Measurements from ENCODE around the gene CDH24.

CDH24 gene

DNA sequence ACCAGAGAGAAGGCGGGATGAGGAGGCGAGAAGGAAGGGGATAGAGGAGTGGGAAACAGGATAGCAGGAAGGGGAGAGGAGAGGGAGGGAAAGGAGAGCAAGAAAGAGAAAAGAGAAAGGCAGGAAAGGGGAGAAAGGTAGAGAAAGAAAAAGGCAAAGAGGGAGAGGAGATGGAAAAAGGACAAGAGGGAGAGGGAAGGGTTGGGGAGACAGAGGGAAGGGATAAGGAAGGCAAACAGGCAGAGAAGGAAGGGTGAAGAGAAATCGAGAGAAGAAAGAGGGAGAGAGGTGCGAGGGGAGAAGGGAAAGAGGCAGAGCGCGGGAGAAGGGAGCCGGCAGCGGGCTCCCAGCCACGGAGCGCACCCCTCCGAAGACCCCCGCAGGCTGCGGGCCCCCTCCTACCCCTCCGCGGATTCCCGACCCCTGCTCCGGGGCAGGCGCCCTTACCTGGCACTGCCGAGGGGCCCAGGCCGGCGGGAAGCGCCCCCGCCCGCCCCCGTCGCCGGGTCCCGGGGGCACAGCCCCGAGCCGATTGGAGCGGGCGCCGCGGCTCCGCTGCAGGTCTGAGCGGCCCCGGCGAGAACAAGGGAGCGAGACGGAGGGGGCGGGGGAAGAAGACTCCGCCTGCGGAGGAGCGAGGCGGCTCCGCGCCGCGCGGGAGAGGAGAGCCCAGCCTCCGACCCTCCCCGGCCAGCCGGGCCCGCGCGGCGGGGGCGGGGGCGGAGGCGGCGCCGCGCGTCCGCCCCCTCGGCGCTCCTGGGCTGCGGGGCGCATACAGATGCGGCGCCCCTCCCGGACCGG is at the start of gene CDH24:
TSS of gene CDH24 (minus strand) at position 565 of the 801 bp plus-strand sequence. CDS start 1,787 bp downstream, outside the sequence.
- DNase-seq (ENCODE audit: low read depth): peak; percentile 68

DNA sequence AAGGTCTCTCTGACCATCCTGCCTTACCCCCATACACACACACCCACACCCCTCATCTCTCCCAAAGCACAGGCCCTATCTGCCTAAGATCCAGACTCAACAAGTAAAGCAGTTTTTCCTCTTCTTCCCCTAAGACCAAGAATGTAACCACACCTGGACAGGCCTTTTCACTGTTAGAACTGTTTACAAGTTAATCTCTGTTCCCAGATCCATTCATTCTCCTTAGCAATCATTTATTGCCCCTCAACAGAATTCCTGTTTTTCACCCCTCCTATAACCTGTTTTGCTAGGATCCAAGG is 49.4 kb upstream of the CDH24 start:
- no peak for DNase-seq (ENCODE audit: low read depth)

GRCh38 chr14:23105348-23105824 is 48.1 kb upstream of the CDH24 start:
- no peak for DNase-seq (ENCODE audit: low read depth)

- no peak for DNase-seq (ENCODE audit: low read depth)
These were observed 47.4 kb upstream of the CDH24 start, which contains the start of gene CIROP for GRCh38 chr14:23104591-23105347. CIROP (minus strand) TSS chr14:23104989; CDS start chr14:23104920, 69 bp downstream.

GRCh38 chr14:23104070-23104590 is 46.8 kb upstream of the CDH24 start:
- no peak for DNase-seq (ENCODE audit: low read depth)

- DNase-seq (ENCODE audit: low read depth): no peak
These were observed 46.3 kb upstream of the CDH24 start for GRCh38 chr14:23103581-23103980.

GRCh38 chr14:23102801-23103200 is 45.5 kb upstream of the CDH24 start:
- no peak for DNase-seq (ENCODE audit: low read depth)

GRCh38 chr14:23101986-23102625 is 44.8 kb upstream of the CDH24 start:
- DNase-seq (ENCODE audit: low read depth): no peak

DNA sequence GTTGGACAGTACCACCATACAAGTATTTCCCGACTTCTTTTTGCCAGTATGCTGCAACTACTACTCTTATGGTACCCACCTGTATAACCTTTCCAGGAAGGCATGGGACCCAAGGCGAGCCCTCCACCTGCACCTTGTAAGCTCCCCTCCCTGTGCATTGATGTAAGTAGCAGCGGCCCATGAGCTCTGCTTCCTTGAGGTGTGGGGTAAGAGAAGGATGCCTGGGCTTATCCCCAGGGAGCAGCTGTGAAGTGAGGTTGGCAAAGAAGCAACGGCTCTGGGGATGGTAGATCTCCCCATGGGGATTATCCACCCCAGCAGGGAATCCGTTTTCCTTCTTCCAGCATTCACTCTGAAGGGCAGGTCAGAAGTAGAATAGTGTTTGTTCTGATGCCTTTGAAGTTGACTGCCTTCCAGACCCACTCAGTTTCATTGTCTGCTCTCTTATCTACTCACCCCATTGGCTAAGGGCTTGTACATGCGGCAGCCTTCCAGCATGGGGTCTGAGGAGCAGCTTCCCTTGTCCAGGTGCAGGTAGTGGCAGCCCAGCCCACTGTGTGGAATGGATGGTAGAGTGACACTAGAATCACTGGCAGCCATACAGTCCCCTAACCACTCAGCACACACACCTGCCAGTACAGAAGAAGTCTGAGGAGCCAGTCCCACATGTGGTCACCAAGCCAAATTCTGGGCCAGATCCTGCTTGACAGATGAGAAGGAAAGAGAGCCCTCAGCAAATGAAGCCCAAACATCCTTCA is 44.1 kb upstream of the CDH24 start:
- no peak for DNase-seq (ENCODE audit: low read depth)

DNA sequence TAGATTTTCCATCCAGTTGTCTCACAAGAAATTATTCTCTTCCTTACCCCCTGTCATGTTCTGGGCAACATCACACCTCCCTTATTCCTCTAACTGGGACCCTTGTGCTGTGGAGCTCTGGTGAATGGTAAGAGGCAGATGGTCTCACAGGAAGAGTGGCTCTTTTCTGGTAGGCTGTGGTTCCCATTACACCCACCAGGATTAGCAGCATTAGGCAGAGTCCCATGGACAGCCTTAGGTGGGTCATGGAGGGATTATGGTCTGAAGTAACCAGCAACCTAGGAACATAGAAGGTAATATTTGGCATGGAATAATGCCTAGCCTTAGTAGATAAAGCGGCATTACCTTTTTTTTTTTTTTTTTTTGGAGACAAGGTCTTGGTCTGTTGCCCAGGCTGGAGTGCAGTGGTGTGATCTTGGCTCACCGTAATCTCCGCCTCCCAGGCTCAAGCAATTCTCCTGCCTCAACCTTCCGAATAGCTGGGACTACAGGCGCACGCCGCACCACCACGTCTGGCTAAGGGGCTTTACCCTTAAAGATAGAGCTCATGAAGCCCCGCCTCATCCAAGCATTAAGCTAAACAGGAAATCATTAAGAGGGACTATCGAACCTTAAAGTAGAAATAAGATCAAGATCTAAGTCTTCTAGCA is 42.0 kb upstream of the CDH24 start:
- DNase-seq (ENCODE audit: low read depth): no peak

DNA sequence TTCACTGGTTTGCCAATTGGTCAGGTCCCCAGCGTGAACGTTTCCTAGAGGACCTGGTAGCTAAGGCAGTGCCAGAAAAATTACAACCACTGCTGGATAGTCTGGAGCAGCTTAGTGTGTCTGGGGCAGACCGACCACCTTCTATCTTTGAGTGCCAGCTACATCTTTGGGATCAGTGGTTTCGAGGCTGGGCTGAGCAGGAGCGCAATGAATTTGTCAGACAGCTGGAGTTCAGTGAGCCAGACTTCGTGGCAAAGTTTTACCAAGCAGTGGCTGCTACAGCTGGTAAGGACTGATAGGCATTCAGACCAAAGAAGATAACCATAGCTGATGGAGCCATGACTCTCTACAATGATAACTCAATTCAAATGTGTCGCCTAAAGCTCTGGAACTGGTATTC is 40.5 kb upstream of the CDH24 start:
- no peak for DNase-seq (ENCODE audit: low read depth)

DNA sequence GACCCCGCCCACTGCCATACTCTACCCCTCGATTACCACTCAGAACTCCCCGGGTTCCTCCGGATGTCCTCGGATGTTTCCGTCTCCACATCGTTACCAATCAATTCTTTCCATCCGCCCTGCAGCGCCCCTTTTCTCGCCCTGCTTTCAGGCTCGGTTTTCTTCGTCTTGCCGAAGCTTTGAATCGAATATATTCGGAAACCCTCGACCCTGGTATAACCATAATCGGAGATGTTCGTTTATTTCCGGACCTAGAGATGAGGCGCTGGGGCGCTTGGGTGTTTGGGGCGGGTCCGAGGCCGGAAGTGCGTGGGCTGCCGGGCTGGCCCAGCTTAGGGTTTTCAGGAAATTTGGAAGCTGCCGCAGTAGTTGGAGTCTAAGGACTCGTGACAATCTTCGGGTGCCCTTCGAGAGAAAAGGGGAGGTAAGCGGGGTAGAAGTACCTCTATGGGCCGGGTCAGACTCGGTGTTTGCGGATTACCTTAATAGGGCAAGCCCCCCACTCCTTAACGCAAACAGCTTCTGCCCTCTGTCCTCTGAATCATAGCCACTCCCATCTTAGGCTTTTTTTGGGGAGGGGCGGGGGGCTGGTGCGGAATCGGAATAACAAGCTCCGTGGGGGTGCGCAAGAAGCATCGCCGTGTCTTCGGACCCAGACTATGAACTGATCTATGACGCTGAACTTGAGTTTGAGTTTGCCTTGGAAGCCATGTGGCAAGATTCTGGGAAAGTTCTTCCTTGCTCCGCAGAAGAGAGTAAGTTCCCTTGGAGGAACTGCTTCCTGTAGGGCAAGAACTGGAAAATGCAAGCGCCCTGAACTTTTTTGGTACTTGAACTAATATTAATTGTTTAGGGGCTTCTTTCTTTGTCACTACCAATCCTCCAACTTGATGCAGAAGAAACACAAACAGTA is 38.1 kb upstream of the CDH24 start, which contains the start of gene C14orf119:
TSS of gene C14orf119 (plus strand) at position 310 of the 913 bp plus-strand sequence. CDS start 2,154 bp downstream, outside the sequence.
- DNase-seq (ENCODE audit: low read depth): peak; percentile 99

DNA sequence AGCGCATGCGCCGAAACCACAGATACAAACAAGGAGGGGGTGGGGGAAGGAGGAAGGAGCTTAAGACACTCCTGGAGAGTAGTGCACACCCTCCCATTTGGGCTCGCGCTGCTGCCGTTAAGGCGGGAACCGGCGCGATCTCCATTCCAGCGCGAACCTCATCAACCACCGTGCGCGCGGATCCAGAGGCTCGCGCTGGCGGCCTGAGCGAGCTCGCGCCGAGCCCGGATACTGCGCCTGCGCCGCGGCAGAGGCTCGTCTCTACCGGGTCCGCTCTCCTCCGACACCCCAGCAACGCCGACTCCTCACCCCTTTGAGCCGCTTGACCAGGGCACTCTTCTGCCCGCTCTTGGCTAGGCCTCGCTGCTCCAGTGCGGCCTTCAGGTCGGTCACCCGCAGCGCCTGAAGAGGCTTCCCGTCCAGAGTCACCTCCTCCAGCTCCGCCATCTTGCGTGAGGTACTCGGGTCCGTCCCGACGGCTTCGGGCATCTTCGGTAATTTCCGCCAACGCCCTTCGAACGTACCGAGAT is 37.4 kb upstream of the CDH24 start, which contains the start of gene ACIN1:
TSS of gene ACIN1 (minus strand) at position 471 of the 530 bp plus-strand sequence. CDS start at position 447, 24 bp downstream.
- peak; percentile 88 for DNase-seq (ENCODE audit: low read depth)

- DNase-seq (ENCODE audit: low read depth): no peak
These were observed 36.8 kb upstream of the CDH24 start for GRCh38 chr14:23093991-23094665.

GRCh38 chr14:23093526-23093925 is 36.2 kb upstream of the CDH24 start:
- DNase-seq (ENCODE audit: low read depth): no peak

- no peak for DNase-seq (ENCODE audit: low read depth)
These were observed 35.8 kb upstream of the CDH24 start for GRCh38 chr14:23093104-23093503.

GRCh38 chr14:23091294-23092225 is 34.2 kb upstream of the CDH24 start:
- no peak for DNase-seq (ENCODE audit: low read depth)

DNA sequence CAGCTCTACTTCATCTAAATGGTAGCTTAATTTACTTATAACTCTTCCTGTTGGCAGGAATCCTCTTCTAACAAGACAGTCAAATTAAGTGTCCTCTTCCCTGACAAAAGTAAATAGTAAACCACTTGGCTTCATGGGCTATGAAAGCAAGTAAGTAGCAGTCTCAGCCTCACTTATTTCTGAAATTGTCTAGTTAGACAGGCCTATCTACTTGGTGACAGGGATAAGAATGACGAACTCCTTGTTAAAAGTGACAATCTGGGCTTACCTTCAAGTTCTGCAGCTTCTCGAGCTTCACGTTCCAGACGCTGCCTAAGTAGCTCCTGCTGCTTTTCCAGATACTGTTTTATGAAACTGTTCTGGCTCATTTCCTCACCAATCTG is 32.9 kb upstream of the CDH24 start:
- DNase-seq (ENCODE audit: low read depth): no peak

Measured in fibroblast of gingiva (primary cell).